Thyroid gland (tissue), 4 donors: Measurements from ENCODE around the gene BRIX1.

ENCODE experiments used
- POLR2A ChIP-seq, 2 donors: fragments of 450-650 bp; IDR thresholded peaks; one replicate each; pipeline ENCODE4 v1.6.1; 2017; ENCODE audit warnings: antibody characterized with exemption in 2 of 2, mild to moderate bottlenecking in 2 of 2, moderate library complexity in 1 of 2
- TF ChIP-seq, protein P1 (sequence below), 6 experiments: fragments of 200-600 bp in 3 of 6; fragments of 450-650 bp in 3 of 6; sonication (generic) in 3 of 6; IDR thresholded peaks; one replicate each; pipeline ENCODE4 v1.5.1; 2016 to 2019; ENCODE audit warnings: antibody characterized with exemption in 6 of 6, mild to moderate bottlenecking in 2 of 6, inconsistent platforms in 1 of 6, moderate library complexity in 1 of 6

DNA sequence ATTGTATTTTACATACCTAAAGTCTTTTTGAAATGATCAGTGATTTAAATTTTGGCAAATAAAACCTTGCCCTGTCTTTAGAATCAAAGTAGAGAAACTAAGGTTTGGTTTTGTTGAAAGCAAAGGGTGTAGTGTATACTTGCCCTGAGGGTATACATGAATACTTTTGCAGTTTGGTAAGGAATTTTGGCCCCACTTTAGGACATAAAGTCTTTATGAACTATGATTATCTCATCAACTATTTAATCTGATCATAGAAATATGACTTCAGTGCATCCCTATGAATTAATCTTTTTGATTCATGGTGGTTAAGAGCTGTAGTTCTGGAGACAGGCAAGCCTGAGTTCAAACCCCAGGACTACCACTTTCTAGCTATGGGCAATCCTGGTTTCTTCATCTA, 17.9 kb upstream of the BRIX1 start:
- TF ChIP-seq, protein P1, sequence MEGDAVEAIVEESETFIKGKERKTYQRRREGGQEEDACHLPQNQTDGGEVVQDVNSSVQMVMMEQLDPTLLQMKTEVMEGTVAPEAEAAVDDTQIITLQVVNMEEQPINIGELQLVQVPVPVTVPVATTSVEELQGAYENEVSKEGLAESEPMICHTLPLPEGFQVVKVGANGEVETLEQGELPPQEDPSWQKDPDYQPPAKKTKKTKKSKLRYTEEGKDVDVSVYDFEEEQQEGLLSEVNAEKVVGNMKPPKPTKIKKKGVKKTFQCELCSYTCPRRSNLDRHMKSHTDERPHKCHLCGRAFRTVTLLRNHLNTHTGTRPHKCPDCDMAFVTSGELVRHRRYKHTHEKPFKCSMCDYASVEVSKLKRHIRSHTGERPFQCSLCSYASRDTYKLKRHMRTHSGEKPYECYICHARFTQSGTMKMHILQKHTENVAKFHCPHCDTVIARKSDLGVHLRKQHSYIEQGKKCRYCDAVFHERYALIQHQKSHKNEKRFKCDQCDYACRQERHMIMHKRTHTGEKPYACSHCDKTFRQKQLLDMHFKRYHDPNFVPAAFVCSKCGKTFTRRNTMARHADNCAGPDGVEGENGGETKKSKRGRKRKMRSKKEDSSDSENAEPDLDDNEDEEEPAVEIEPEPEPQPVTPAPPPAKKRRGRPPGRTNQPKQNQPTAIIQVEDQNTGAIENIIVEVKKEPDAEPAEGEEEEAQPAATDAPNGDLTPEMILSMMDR (IDR thresholded peaks at IDR 0.05), result no peak
- no peak for TF ChIP-seq POLR2A (IDR thresholded peaks at IDR 0.05)
